HepG2 (cell line): ENCODE results near the gene GFPT2. TPM values are rescaled to one million over a fixed set of nuclear protein-coding genes. Genes with fewer than 3 reads are reported as not detected.

Experiments
- ATAC-seq: fragments of 200-7000 bp; cut with Tn5 transposase; 3 replicates; pipeline ENCODE4 v1.9.1; 2020; ENCODE audit warnings: mild to moderate bottlenecking, moderate library complexity
- BruUV-seq: library from RNA; stranded (reverse); fragments of 400-500 nt; replicated peaks from 2 replicates; lab custom pipeline; 2021; lab: Mats Ljungman, UMichigan
- CTCF ChIA-PET: fragments of 300-600 bp; formaldehyde crosslinking; extraction: SDS; loops from one replicate; lab custom pipeline; 2021; ENCODE audit warnings: low total read pairs, inconsistent platforms, low intra/inter-chr PET ratio; lab: Yijun Ruan, JAX
- POLR2A ChIA-PET: fragments of 350-600 bp; sonication (Branson Sonifier 250); formaldehyde crosslinking; loops from one replicate; lab custom pipeline; 2020; ENCODE audit warnings: antibody characterized with exemption, inconsistent platforms; lab: Yijun Ruan, JAX
- DNase-seq: peaks from one replicate; pipeline ENCODE4 v3.0.0-alpha.2; 2015; ENCODE audit warnings: low spot score
- FAIRE-seq: peaks from 3 replicates; lab custom pipeline; 2011; peaks lifted over from hg19 to GRCh38; lab: Jason Lieb, UNC
- H2AFZ ChIP-seq: one replicate; pipeline ENCODE4 v1.6.1; 2011; ENCODE audit warnings: low read length, inconsistent platforms
- H3K27ac ChIP-seq: fragments of 300-600 bp; 3 replicates; pipeline ENCODE4 v1.8.0; 2011; ENCODE audit warnings: mixed run types, mild to moderate bottlenecking, mixed read lengths, low read length, inconsistent platforms; ENCODE audit not compliant: insufficient read depth; ENCODE audit errors: extremely low read length
- H3K27me3 ChIP-seq, 2 experiments: fragments of 200-600 bp in 1 of 2; 2 replicates in 1 of 2; 3 replicates in 1 of 2; pipeline versions ENCODE4 v1.6.0 to v1.8.0; 2011; ENCODE audit warnings: low read length in 2 of 2, mild to moderate bottlenecking in 2 of 2, moderate library complexity in 2 of 2, inconsistent platforms in 1 of 2; ENCODE audit not compliant: insufficient read depth in 2 of 2, control insufficient read depth in 1 of 2
- H3K36me3 ChIP-seq, 2 experiments: fragments of 200-600 bp in 1 of 2; replicated peaks in 1 of 2; 2 replicates in 1 of 2; 3 replicates in 1 of 2; pipeline versions ENCODE4 v1.5.1 to v1.8.0; 2011; ENCODE audit warnings: low read length in 2 of 2, inconsistent platforms in 1 of 2; ENCODE audit not compliant: insufficient read depth in 2 of 2, control insufficient read depth in 1 of 2
- H3K4me1 ChIP-seq: 2 replicates; pipeline ENCODE4 v1.5.1; 2012; ENCODE audit warnings: low read length, inconsistent platforms; ENCODE audit not compliant: insufficient read depth
- H3K4me2 ChIP-seq: 2 replicates; pipeline ENCODE4 v1.6.0; 2011; ENCODE audit warnings: low read depth, low read length, inconsistent platforms
- H3K4me3 ChIP-seq, 3 experiments: fragments of 200-600 bp in 1 of 3; sonication (generic), shearing (Covaris generic) in 1 of 3; replicated peaks in 1 of 3; 2 replicates each; pipeline ENCODE4 v1.5.1; 2011 to 2016; ENCODE audit warnings: low read length in 3 of 3, inconsistent platforms in 2 of 3, low read depth in 2 of 3, mild to moderate bottlenecking in 2 of 3, control low read depth in 1 of 3, mixed read lengths in 1 of 3; ENCODE audit not compliant: insufficient read depth in 1 of 3
- H3K79me2 ChIP-seq: one replicate; pipeline ENCODE4 v1.6.1; 2011; ENCODE audit warnings: low read length, inconsistent platforms; ENCODE audit not compliant: insufficient read depth
- H3K9ac ChIP-seq: 2 replicates; pipeline ENCODE4 v1.6.0; 2011; ENCODE audit warnings: mild to moderate bottlenecking, low read depth, low read length, inconsistent platforms; ENCODE audit not compliant: insufficient read depth
- H3K9me3 ChIP-seq: 2 replicates; pipeline ENCODE4 v1.5.1; 2012; ENCODE audit warnings: mild to moderate bottlenecking, low read length
- H4K20me1 ChIP-seq: 2 replicates; pipeline ENCODE4 v1.6.0; 2011; ENCODE audit warnings: inconsistent platforms, mild to moderate bottlenecking, low read length, moderate library complexity; ENCODE audit not compliant: insufficient read depth
- MBD4 ChIP-seq: IDR thresholded peaks from 2 replicates; pipeline ENCODE4 v1.6.1; 2012; ENCODE audit warnings: low read length, inconsistent platforms, borderline replicate concordance
- SIX4 ChIP-seq: sonication (generic); formaldehyde crosslinking; IDR thresholded peaks from 2 replicates; pipeline ENCODE4 v1.4.0; 2020; ENCODE audit warnings: missing genetic modification reagents
- SMARCC2 ChIP-seq: fragments of 450-650 bp; IDR thresholded peaks from 2 replicates; pipeline ENCODE4 v1.6.1; 2017; ENCODE audit warnings: antibody characterized with exemption, mild to moderate bottlenecking
- SP140L ChIP-seq: sonication (generic); formaldehyde crosslinking; IDR thresholded peaks from 2 replicates; pipeline ENCODE4 v1.4.0; 2020; ENCODE audit warnings: missing genetic modification reagents, borderline replicate concordance
- ZNF629 ChIP-seq: sonication (generic); formaldehyde crosslinking; conservative IDR thresholded peaks from 2 replicates; pipeline ENCODE4 v1.5.0; 2020; ENCODE audit warnings: missing genetic modification reagents
- WGBS: methylation state at CpG from one replicate; pipeline ENCODE4 v1.1.6; 2017; ENCODE audit warnings: low lambda C conversion rate; 5-methylcytosine and 5-hydroxymethylcytosine counted together
- in situ Hi-C: cut with HindIII; loops from 2 replicates; pipeline ENCODE4 v1.10.0; 2017; ENCODE audit warnings: low pct_unique_long_range_greater_than_20kb; ENCODE audit not compliant: extremely low pct_ligation_motif_present
- intact Hi-C: fragments of 100-400 bp; cut with micrococcal nuclease; formaldehyde crosslinking; loops from one replicate; pipeline ENCODE4 v1.10.0; 2022; ENCODE audit not compliant: unreplicated experiment
- polyA plus RNA-seq, 8 experiments: library from polyadenylated mRNA; depleted of rRNA in 3 of 8; stranded (reverse) in 7 of 8; unstranded in 1 of 8; fragments of >200 nt; fragmentation: Illumina TruSeq in 4 of 8; extraction: Trizol in 4 of 8; gene quantifications; 2 replicates each; pipeline versions ENCODE4 v1.2.1 to v1.2.3, GENCODE V29; 2011 to 2016; ENCODE audit warnings: low read depth in 4 of 8, missing spikeins in 1 of 8, mixed read lengths in 1 of 8; ENCODE audit not compliant: insufficient read depth in 1 of 8
- total RNA-seq, 5 experiments: library from RNA; depleted of rRNA; stranded (reverse); fragments of >200 nt; fragmentation: Illumina TruSeq; extraction: Trizol; gene quantifications; 2 replicates each; pipeline ENCODE4 v1.2.3, GENCODE V29; 2016; ENCODE audit warnings: low read depth in 1 of 5

Gene GFPT2
- total and polyA plus RNA-seq, 2 of the 13 experiments (the other 11 are each of a cell fraction or from before 2014, with no cell fraction given), result 0.18 TPM

DNA sequence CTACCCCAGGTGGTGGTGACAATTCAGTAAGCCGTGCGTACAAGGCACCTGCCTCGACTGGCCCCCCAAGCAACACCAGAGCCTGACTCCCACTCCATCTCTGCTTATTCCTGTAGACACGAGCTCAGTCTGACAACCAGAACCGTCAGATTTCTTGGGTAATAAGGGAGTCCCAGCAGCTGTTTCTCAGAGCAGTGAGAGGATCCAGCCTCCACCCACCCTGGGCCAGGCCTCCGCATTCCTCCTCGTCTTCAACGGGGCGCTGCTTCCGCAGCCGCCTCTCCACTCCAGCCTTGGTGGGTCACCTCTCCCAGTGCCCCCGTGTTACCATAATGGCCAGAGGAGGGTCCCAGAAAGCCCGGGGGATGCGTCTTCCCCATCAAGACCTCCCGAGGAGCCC is 27.7 kb upstream of the GFPT2 start:
- H3K9me3 ChIP-seq, result no peaks in the 10 kb centered on the region
- no TSS peak for BruUV-seq
- H3K27me3 ChIP-seq, result peaks cover 8 to 51% of the 10 kb centered on the region in 2 experiments
- no peaks in the 10 kb centered on the region for H3K4me1 ChIP-seq
- H2AFZ ChIP-seq, result no peak overlapping the region
- 49% methylated on average over 15 of the region's 15 CpGs for WGBS
- no peaks in the 10 kb centered on the region for H3K36me3 ChIP-seq
- no peak for ATAC-seq
- H4K20me1 ChIP-seq, result no peaks in the 10 kb centered on the region
- H3K9ac ChIP-seq, result no peak overlapping the region
- DNase-seq, result no peak
- TF ChIP-seq SIX4 (no peak), SMARCC2 (no peak), SP140L (no peak), ZNF629 (peak; percentile 37)
- no peak overlapping the region for H3K4me2 ChIP-seq
- no peak overlapping the region for H3K4me3 ChIP-seq
- H3K27ac ChIP-seq, result no peak overlapping the region
- FAIRE-seq, result no peak
- POLR2A ChIA-PET, result no interaction called here
- in situ Hi-C loops (no loop called here), intact Hi-C loops (no loop called here)
- no peaks in the 10 kb centered on the region for H3K79me2 ChIP-seq
- CTCF ChIA-PET, result no interaction called here

DNA sequence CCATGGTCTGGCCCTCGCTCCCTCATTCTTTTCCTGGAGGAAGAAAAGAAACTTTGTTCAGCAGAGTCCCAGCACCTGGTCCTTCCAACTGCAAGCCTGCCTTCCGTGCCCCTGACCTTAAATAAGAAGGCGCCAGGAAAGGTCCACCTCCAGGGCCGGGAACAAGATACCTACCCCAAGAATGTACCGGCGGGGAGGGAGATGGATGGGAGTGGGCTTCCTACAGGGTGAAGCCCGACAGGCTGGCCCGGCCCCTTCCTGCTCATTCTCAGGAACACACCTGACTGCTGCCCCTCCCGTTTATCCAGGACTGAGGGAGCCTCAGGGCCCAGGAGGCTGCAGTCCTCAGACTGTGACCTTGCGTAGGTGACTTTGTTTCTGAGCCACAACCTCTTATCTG is 27.3 kb upstream of the GFPT2 start:
- Histone ChIP-seq H3K4me1 (no peaks in the 10 kb centered on the region), H2AFZ (no peak overlapping the region), H3K79me2 (no peaks in the 10 kb centered on the region), H4K20me1 (no peaks in the 10 kb centered on the region), H3K27ac (no peak overlapping the region), H3K9me3 (no peaks in the 10 kb centered on the region), H3K9ac (no peak overlapping the region), H3K4me2 (no peak overlapping the region), H3K27me3 (peaks cover 11 to 51% of the 10 kb centered on the region in 2 experiments), H3K36me3 (no peaks in the 10 kb centered on the region), H3K4me3 (no peak overlapping the region)
- ChIA-PET POLR2A (no interaction called here), CTCF (no interaction called here)
- in situ Hi-C loops (no loop called here), intact Hi-C loops (no loop called here)
- FAIRE-seq (no peak), DNase-seq (no peak), ATAC-seq (no peak)
- no TSS peak for BruUV-seq
- 65% methylated on average over 2 of the region's 10 CpGs for WGBS
- TF ChIP-seq MBD4, result no peak
